IPS-20b (cell line): Measurements from ENCODE around the gene COG8.
"Not testable (repeated sequence)": the region's sequence is repeated elsewhere in the genome, so short reads cannot be mapped to it uniquely, and the experiment has no call there.

Experiments
- H3K27ac ChIP-seq: one replicate; pipeline ENCODE4 v1.5.1; 2013; ENCODE audit warnings: low read length
- H3K27me3 ChIP-seq: 2 replicates; pipeline ENCODE4 v1.6.1; 2013; ENCODE audit warnings: mild to moderate bottlenecking, low read length, inconsistent platforms; ENCODE audit not compliant: insufficient read depth
- H3K36me3 ChIP-seq: 2 replicates; pipeline ENCODE4 v1.6.1; 2013; ENCODE audit warnings: low read depth, mild to moderate bottlenecking, inconsistent platforms, low read length, moderate library complexity; ENCODE audit not compliant: insufficient read depth
- H3K4me1 ChIP-seq: 2 replicates; pipeline ENCODE4 v1.6.1; 2013; ENCODE audit warnings: mild to moderate bottlenecking, control low read depth, inconsistent platforms, low read length, moderate library complexity; ENCODE audit not compliant: insufficient read depth
- H3K4me3 ChIP-seq: 2 replicates; pipeline ENCODE4 v1.5.1; 2013; ENCODE audit warnings: mild to moderate bottlenecking, low read length, inconsistent platforms
- H3K9ac ChIP-seq: 2 replicates; pipeline ENCODE4 v1.6.1; 2013; ENCODE audit warnings: low read depth, mild to moderate bottlenecking, inconsistent platforms, low read length, moderate library complexity
- H3K9me3 ChIP-seq: 2 replicates; pipeline ENCODE4 v1.6.1; 2013; ENCODE audit warnings: mild to moderate bottlenecking, low read depth, low read length, inconsistent platforms; ENCODE audit not compliant: insufficient read depth

The COG8 gene

GRCh38 chr16:69366431-69366830, 27.1 kb upstream of the COG8 start:
- H3K27me3 ChIP-seq: no peaks in the 10 kb centered on the region
- H3K27ac ChIP-seq: no peak overlapping the region
- H3K36me3 ChIP-seq: peaks cover 68% of the 10 kb centered on the region
- no peaks in the 10 kb centered on the region for H3K4me1 ChIP-seq
- no peak overlapping the region for H3K4me3 ChIP-seq
- no peaks in the 10 kb centered on the region for H3K9me3 ChIP-seq
- no peak overlapping the region for H3K9ac ChIP-seq

GRCh38 chr16:69365901-69366300, 26.5 kb upstream of the COG8 start:
- Histone ChIP-seq H3K9ac (no peak overlapping the region), H3K4me3 (no peak overlapping the region), H3K27me3 (no peaks in the 10 kb centered on the region), H3K36me3 (peaks cover 65% of the 10 kb centered on the region), H3K4me1 (no peaks in the 10 kb centered on the region), H3K9me3 (no peaks in the 10 kb centered on the region), H3K27ac (no peak overlapping the region)

DNA sequence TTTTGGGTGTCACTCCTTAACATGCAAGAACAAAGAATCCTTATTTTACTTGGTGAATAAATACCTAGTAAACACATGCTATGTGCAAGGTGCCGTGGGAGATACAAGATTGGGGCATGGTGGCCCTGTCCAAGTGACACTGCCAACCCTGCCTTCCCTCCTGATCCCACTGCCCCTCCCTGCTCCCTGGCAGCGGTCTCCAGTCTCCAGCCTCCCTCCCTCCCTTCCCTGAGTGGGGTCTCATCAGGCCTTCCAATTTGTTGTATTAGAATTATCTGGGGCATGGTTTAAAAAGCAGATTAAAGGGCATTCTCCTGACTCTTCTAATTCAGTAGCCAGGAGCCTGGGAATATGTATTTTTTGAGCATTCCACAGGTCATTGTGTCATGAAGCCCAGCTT, 24.7 kb upstream of the COG8 start:
- H3K27ac ChIP-seq: no peak overlapping the region
- no peaks in the 10 kb centered on the region for H3K9me3 ChIP-seq
- peaks cover 48% of the 10 kb centered on the region for H3K36me3 ChIP-seq
- no peaks in the 10 kb centered on the region for H3K4me1 ChIP-seq
- H3K9ac ChIP-seq: no peak overlapping the region
- no peaks in the 10 kb centered on the region for H3K27me3 ChIP-seq
- no peak overlapping the region for H3K4me3 ChIP-seq

DNA sequence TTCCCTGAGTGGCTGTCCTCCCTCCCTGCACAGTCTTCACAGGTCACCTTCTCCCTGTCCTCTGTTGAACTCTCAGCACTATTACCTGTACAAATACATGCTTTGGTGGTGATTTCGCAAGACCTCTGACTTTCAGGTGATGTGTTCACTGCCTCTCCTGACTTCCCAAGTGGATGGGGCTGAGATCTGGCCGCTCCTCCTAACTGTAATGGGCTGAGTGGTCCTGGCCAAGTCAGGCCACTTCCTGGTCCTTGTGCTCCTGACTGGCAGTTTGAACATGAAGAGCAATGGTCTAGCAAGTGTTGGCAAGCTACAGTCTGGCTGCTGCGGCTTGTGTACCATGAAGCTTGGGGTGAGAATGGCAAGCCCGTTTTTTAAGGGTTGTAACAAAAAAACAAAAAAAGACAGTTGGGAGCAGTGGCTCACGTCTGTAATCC, 23.9 kb upstream of the COG8 start:
- H3K4me3 ChIP-seq: no peak overlapping the region
- no peaks in the 10 kb centered on the region for H3K9me3 ChIP-seq
- no peak overlapping the region for H3K27ac ChIP-seq
- H3K9ac ChIP-seq: no peak overlapping the region
- H3K4me1 ChIP-seq: no peaks in the 10 kb centered on the region
- H3K36me3 ChIP-seq: peaks cover 40% of the 10 kb centered on the region
- no peaks in the 10 kb centered on the region for H3K27me3 ChIP-seq

GRCh38 chr16:69360070-69360469, 20.7 kb upstream of the COG8 start:
- not testable (repeated sequence) for H3K27me3 ChIP-seq, H3K4me1 ChIP-seq, H3K9ac ChIP-seq, H3K4me3 ChIP-seq, H3K9me3 ChIP-seq, H3K27ac ChIP-seq
- H3K36me3 ChIP-seq: peaks cover 12% of the 10 kb centered on the region

DNA sequence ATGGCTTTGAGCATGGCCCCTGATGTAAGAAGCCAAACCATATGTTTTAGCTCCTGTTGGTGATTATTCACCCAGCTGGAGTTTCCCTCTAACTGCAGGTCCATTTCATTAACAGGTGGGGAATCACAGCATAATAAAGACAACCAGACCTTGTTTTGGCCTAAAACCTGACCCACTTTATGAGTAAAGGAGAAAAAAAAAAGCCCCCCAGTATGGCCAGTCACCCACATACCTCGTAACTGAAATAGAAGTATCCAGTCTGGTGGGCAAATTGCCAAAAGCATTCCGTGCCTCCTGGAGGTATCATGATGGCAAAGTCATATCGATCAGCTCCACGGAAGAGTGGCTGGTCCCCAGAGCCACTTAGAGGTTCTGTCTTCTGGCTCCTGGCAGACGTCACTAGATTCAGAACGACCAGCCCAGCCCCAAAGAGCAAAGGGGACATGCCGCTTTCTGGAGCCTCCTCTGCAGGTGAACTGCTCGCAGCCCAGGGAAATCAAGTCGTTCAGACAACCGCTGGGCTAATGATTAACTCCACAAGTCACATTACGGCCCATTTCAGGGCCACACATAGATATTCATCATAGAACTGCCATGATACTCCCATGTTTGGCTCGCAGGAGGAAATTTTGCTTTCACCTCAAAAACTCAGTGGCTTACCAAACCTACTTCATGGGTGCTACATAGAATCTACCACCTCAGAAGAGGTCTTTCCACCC, 12.1 kb upstream of the COG8 start, which contains the start of gene TMED6:
TMED6 (minus strand) TSS at position 478 of the 719 bp plus-strand sequence; CDS start at position 445, 33 bp downstream.
- Histone ChIP-seq H3K9me3 (no peaks in the 10 kb centered on the region), H3K9ac (no peak within 1 kb of the TSS), H3K27ac (no peak within 1 kb of the TSS), H3K4me3 (no peak within 1 kb of the TSS), H3K4me1 (no peaks in the 10 kb centered on the region), H3K36me3 (no peaks in the 10 kb centered on the region; the same call in 1 of the 2 replicates), H3K27me3 (no peaks in the 10 kb centered on the region)

- no peak overlapping the region for H3K4me3 ChIP-seq
- no peaks in the 10 kb centered on the region for H3K9me3 ChIP-seq
- no peaks in the 10 kb centered on the region; the same call in 1 of the 2 replicates for H3K36me3 ChIP-seq
- H3K9ac ChIP-seq: no peak overlapping the region
- H3K27me3 ChIP-seq: no peaks in the 10 kb centered on the region
- H3K4me1 ChIP-seq: no peaks in the 10 kb centered on the region
- no peak overlapping the region for H3K27ac ChIP-seq
Observed at GRCh38 chr16:69350536-69351133, 11.3 kb upstream of the COG8 start.

DNA sequence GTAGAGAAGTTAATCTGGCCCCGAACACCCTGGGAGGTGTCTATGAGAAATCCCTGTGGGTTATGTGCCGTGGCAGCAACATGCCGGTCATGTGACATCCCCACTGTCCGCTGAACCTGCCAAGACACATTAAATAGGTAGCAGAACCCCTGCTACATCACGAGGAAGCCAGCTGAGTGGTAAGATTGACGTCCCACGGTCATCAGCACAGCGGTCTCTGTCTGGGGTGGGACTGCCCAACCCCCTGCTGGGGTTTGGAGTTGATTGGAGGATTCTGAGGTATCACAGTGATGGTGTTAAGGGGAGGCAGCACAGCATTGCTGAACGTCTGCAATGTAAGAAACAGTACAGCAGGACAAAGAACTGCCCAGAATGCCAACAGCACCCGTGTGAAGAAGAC, 10.2 kb upstream of the COG8 start:
- Histone ChIP-seq H3K4me3 (no peak overlapping the region), H3K9me3 (no peaks in the 10 kb centered on the region), H3K36me3 (peaks cover under 1% of the 10 kb centered on the region; the same call in 1 of the 2 replicates), H3K27me3 (no peaks in the 10 kb centered on the region), H3K9ac (no peak overlapping the region), H3K4me1 (no peaks in the 10 kb centered on the region), H3K27ac (no peak overlapping the region)

DNA sequence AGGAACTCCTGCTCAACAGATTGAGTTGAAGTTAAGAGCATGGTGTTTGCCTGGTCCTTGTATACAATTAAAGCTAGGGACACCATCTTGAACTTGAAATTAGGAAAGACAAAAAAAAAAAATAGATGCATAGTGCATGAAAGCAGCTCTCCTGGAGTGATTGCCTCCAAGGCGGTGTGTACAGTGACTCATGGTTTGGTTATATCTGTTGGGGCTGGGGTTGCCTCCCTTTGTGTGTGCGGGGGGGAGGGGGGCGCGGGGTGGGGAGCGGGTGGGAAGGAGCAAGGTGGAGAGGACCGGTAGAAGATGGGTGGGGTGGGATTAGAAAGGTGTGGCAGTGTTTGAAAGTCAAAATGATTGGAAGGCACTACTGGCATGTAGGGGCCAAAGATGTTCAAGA, 8.9 kb upstream of the COG8 start:
- Histone ChIP-seq H3K36me3 (peaks cover 13% of the 10 kb centered on the region), H3K27ac (no peak overlapping the region), H3K4me3 (no peak overlapping the region), H3K9ac (no peak overlapping the region), H3K9me3 (no peaks in the 10 kb centered on the region), H3K27me3 (no peaks in the 10 kb centered on the region), H3K4me1 (no peaks in the 10 kb centered on the region)

DNA sequence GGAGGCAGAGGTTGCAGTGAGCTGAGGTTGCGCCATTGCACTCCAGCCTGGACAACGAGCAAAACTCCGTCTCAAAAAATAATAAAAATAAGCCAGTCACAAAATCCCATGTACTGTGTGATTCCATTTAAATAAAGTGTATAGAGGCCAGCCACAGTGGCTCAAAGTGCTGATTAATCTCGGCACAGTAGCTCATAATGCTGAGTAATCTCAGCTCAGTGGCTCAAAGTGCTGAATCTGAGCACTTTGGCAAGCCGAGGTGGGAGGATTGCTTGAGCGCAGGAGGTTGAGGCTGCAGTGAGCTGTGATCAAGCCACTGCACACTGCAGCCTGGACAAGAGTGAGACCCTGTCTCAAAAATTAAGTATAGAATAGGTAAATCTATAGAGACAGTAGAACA, 7.3 kb upstream of the COG8 start:
- Histone ChIP-seq H3K27ac (no peak overlapping the region), H3K36me3 (peaks cover 28% of the 10 kb centered on the region), H3K9me3 (no peaks in the 10 kb centered on the region), H3K4me1 (no peaks in the 10 kb centered on the region), H3K9ac (no peak overlapping the region), H3K27me3 (no peaks in the 10 kb centered on the region), H3K4me3 (no peak overlapping the region)

GRCh38 chr16:69345923-69346322, 6.6 kb upstream of the COG8 start:
- Histone ChIP-seq H3K9ac (no peak overlapping the region), H3K9me3 (no peaks in the 10 kb centered on the region), H3K4me3 (no peak overlapping the region), H3K27ac (no peak overlapping the region), H3K4me1 (peaks cover 2% of the 10 kb centered on the region; the same call in 1 of the 2 replicates), H3K36me3 (peaks cover 36% of the 10 kb centered on the region), H3K27me3 (no peaks in the 10 kb centered on the region)

DNA sequence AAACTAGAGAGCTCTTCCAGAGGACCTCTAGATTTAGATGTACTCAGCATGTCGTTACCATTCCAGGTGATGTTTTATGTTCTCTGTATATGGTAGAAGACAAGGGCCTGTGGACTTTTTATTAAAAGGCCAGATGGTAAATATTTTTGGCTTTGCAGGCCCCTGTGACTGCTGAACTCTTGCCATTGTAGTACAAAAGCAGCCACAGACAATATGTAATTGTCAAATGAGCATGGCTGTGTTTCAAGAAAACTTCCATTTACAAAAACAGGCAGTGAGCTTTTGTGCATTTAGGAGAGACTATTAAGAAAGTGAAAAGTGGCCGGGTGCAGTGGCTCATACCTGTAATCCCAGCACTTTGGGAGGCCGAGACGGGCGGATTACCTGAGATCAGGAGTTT, 4.8 kb upstream of the COG8 start:
- H3K36me3 ChIP-seq: peaks cover 40% of the 10 kb centered on the region
- H3K4me1 ChIP-seq: peaks cover 6% of the 10 kb centered on the region; the same call in 1 of the 2 replicates
- no peak overlapping the region for H3K4me3 ChIP-seq
- H3K27me3 ChIP-seq: no peaks in the 10 kb centered on the region
- H3K9ac ChIP-seq: no peak overlapping the region
- H3K27ac ChIP-seq: no peak overlapping the region
- no peaks in the 10 kb centered on the region for H3K9me3 ChIP-seq
